Breast epithelium (tissue), 4 donors: ENCODE results near the gene TMEM8B. TPM values are rescaled to one million over a fixed set of nuclear protein-coding genes. Genes with fewer than 3 reads are reported as not detected.

Source experiments
- DNase-seq, 2 donors: peaks; one replicate each; pipeline ENCODE4 v3.0.0-alpha.2; 2019; ENCODE audit warnings: low spot score in 2 of 2
- H3K27ac ChIP-seq, 2 donors: fragments of 200-600 bp; sonication (generic) in 1 of 2; one replicate each; pipeline ENCODE4 v1.5.1; 2016 to 2019; ENCODE audit warnings: mild to moderate bottlenecking in 1 of 2
- H3K27me3 ChIP-seq, 2 donors: fragments of 200-600 bp; sonication (generic) in 1 of 2; one replicate each; pipeline versions ENCODE4 v1.5.1 to v1.6.0; 2017 to 2019; ENCODE audit warnings: control low read depth in 1 of 2, mild to moderate bottlenecking in 1 of 2
- H3K36me3 ChIP-seq: fragments of 200-600 bp; one replicate; pipeline ENCODE4 v1.5.1; 2019
- H3K4me1 ChIP-seq, 2 donors: fragments of 200-600 bp; sonication (generic); one replicate each; pipeline ENCODE4 v1.5.1; 2016 to 2019; ENCODE audit warnings: control low read depth in 1 of 2
- H3K4me3 ChIP-seq, 3 donors: fragments of 200-600 bp; sonication (generic); 1 replicate in 2 of 3; 2 replicates in 1 of 3; pipeline ENCODE4 v1.5.1; 2016 to 2019; ENCODE audit warnings: mild to moderate bottlenecking in 3 of 3, moderate library complexity in 2 of 3
- H3K9me3 ChIP-seq, 2 donors: fragments of 200-600 bp; sonication (generic) in 1 of 2; one replicate each; pipeline ENCODE4 v1.5.1; 2016 to 2019; ENCODE audit warnings: control low read depth in 1 of 2
- POLR2A ChIP-seq: fragments of 450-650 bp; IDR thresholded peaks from one replicate; pipeline ENCODE4 v1.6.1; 2016; ENCODE audit warnings: antibody characterized with exemption, mild to moderate bottlenecking, moderate library complexity
- POLR2AphosphoS5 ChIP-seq, 3 donors: sonication (generic); formaldehyde crosslinking; IDR thresholded peaks; one replicate each; pipeline ENCODE4 v1.6.1; 2017; ENCODE audit warnings: antibody characterized with exemption in 3 of 3
- intact Hi-C: fragments of 100-400 bp; cut with DNase I; formaldehyde crosslinking; loops from one replicate; pipeline ENCODE4 v1.15.1; 2023; ENCODE audit warnings: low total_unique reads
- total RNA-seq, 3 donors: library from RNA; depleted of rRNA; stranded (reverse); fragments of >200 nt; gene quantifications; one replicate each; pipeline ENCODE4 v1.1.0, GENCODE V29; 2016
- TF ChIP-seq, protein P1 (sequence below), 3 donors: fragments of 450-650 bp; IDR thresholded peaks; one replicate each; pipeline ENCODE4 v1.5.1; 2016 to 2017; ENCODE audit warnings: antibody characterized with exemption in 3 of 3, mild to moderate bottlenecking in 3 of 3, moderate library complexity in 3 of 3

Gene TMEM8B
- total RNA-seq, 3 donors from 2014 or later = 4.9 to 7.9 (median 6.7) TPM

DNA sequence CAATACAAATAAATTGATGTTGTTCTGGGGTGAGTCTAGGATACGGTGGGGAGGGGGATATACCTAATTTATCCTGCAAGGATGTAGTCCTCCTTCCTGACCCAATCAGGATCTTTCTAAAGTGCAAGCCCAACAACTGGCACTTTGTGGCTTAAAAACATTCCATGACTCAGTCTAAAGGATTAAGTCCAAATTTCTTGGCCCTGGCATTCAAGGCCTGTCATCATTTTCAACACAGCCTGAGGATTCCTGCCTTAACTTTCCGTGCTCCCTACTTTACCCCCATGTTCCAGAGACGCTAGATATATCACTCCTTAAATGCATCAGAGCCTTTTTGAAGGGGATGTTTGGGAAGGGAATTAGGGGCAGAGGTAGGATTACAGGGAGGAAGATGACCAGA, 1.5 kb upstream of the TMEM8B start:
- no peak for TF ChIP-seq POLR2A
- TF ChIP-seq, protein P1, sequence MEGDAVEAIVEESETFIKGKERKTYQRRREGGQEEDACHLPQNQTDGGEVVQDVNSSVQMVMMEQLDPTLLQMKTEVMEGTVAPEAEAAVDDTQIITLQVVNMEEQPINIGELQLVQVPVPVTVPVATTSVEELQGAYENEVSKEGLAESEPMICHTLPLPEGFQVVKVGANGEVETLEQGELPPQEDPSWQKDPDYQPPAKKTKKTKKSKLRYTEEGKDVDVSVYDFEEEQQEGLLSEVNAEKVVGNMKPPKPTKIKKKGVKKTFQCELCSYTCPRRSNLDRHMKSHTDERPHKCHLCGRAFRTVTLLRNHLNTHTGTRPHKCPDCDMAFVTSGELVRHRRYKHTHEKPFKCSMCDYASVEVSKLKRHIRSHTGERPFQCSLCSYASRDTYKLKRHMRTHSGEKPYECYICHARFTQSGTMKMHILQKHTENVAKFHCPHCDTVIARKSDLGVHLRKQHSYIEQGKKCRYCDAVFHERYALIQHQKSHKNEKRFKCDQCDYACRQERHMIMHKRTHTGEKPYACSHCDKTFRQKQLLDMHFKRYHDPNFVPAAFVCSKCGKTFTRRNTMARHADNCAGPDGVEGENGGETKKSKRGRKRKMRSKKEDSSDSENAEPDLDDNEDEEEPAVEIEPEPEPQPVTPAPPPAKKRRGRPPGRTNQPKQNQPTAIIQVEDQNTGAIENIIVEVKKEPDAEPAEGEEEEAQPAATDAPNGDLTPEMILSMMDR (IDR thresholded peaks at IDR 0.05) = no peak
- no peak for TF ChIP-seq POLR2AphosphoS5 (IDR thresholded peaks at IDR 0.05)
- Histone ChIP-seq H3K4me1 (peaks cover 0 to 10% of the 10 kb centered on the region in 2 donors), H3K27me3 (no peaks in the 10 kb centered on the region), H3K4me3 (no peak overlapping the region), H3K27ac (no peak overlapping the region), H3K36me3 (no peaks in the 10 kb centered on the region), H3K9me3 (no peaks in the 10 kb centered on the region)
- no peak for DNase-seq
- intact Hi-C loops = no loop called here

DNA sequence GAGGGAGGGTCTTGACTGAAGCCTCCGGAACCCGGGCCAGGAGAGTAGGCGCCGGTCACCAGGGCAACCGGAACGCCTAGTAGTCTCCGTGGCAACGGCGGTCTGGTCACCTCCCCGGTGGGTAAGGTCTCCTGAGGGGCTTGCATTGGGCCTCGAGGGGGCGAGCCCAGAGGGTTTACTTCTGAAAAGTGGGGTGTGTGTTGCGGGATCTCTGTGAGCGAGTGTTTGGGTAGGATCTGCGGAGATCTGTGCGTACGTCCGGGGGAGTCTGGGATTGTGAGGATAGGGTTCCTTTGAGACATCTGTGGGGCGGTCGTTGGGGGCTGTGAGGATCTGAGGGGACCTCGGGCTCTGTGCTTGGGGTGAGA, 328 bp upstream of the TMEM8B start, which contains the start of gene FAM221B:
Gene FAM221B (minus strand): TSS at position 17 of the 368 bp plus-strand sequence. CDS start 2,571 bp downstream, outside the sequence.
- H3K27ac ChIP-seq = peak within 1 kb of the TSS; percentile 93 to 99
- H3K36me3 ChIP-seq = no peaks in the 10 kb centered on the region
- DNase-seq = peak in 1 of 2 donors; percentile 59
- TF ChIP-seq POLR2A (no peak), POLR2AphosphoS5 (IDR thresholded peaks at IDR 0.05) (no peak)
- TF ChIP-seq, protein P1 (IDR thresholded peaks at IDR 0.05) = no peak
- H3K27me3 ChIP-seq = no peaks in the 10 kb centered on the region
- peaks cover 0 to 16% of the 10 kb centered on the region in 2 donors for H3K4me1 ChIP-seq
- no peaks in the 10 kb centered on the region for H3K9me3 ChIP-seq
- intact Hi-C loops = no loop called here
- H3K4me3 ChIP-seq = peak within 1 kb of the TSS; percentile 65 to 89 (median 77)

DNA sequence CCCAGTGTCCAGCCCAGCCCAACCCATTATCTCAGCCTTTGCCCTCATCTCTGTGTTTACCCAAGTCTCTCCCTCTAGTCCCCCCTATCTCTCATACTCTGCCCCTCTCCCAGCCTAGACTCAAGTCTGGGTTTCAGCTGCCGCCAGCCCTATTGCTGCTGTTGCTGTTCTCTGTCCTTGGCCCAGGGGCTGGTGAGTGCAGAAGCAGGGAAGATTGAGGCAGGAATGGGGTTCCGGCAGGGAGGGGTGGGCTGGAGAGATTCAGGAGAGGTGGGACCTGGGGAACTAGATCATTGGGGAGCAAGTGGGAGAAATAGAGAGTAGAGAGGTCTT, 702 bp downstream of the TMEM8B start:
- H3K27me3 ChIP-seq = no peaks in the 10 kb centered on the region
- peak overlapping the region; percentile 93 to 99 for H3K27ac ChIP-seq
- no peaks in the 10 kb centered on the region for H3K36me3 ChIP-seq
- H3K4me3 ChIP-seq = peak overlapping the region; percentile 65 to 89 (median 77)
- peaks cover 4 to 16% of the 10 kb centered on the region in 2 donors for H3K4me1 ChIP-seq
- intact Hi-C loops = loop anchor here (5.0 to 10.0 kb wide), 2 partner anchors 172 to 1905 kb away; partner anchors contain the start of genes CCDC107 and RMRP
- TF ChIP-seq POLR2A = no peak
- TF ChIP-seq POLR2AphosphoS5 (IDR thresholded peaks at IDR 0.05) = no peak
- no peak for DNase-seq
- H3K9me3 ChIP-seq = no peaks in the 10 kb centered on the region

DNA sequence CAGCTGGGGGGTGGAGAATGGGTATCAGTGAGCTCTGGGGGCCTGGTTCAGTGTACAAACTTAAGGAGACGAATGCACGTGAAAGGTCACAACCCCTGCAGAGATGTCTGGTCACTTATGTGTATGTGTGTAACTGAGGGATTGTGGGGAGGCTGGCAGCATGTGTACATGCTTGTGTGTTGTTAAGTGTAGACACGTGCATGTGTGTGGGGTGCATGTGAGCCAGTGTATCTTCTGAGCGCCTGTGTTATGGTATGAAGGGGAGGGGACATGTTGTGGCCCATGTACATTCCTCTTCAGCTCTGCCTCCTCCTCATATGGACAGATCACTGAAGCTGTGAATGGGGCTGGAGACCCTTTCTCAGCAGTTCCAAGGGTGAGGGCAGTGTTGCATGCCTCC, 2.0 kb downstream of the TMEM8B start:
- Histone ChIP-seq H3K4me1 (peaks cover 4 to 16% of the 10 kb centered on the region in 2 donors), H3K36me3 (no peaks in the 10 kb centered on the region), H3K4me3 (no peak overlapping the region), H3K9me3 (no peaks in the 10 kb centered on the region), H3K27me3 (no peaks in the 10 kb centered on the region), H3K27ac (peak overlapping the region; percentile 85 to 93)
- DNase-seq = no peak
- TF ChIP-seq POLR2AphosphoS5 (IDR thresholded peaks at IDR 0.05) = no peak
- TF ChIP-seq, protein P1 (IDR thresholded peaks at IDR 0.05) = no peak
- no peak for TF ChIP-seq POLR2A
- intact Hi-C loops = loop anchor here (5.0 to 10.0 kb wide), 2 partner anchors 174 to 1904 kb away; partner anchors contain the start of genes CCDC107 and RMRP

DNA sequence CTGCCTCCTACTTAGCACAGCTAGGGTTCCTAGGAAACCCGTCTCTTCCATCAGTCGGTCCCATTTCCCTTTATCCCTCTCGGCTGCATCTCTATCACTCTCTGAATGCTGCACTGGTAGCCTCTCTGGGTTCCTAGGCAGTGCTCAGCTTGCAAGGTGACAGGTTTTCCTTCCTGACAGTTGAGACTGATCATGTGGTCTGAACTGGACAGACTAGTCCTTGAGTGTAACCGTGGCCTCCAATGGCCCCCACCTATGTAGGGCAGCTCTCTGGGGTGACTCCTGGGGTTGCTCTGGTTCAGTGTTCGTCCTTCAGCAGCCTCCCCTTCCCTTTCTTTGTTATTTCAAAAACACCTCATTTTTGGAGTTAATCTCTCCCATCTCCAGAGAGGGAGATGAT, 3.8 kb downstream of the TMEM8B start:
- Histone ChIP-seq H3K27me3 (no peaks in the 10 kb centered on the region), H3K4me1 (peaks cover 4 to 16% of the 10 kb centered on the region in 2 donors), H3K27ac (peak overlapping the region; percentile 85 to 93), H3K36me3 (no peaks in the 10 kb centered on the region), H3K4me3 (no peak overlapping the region), H3K9me3 (no peaks in the 10 kb centered on the region)
- TF ChIP-seq, protein P1 (IDR thresholded peaks at IDR 0.05) = no peak
- peak in 1 of 3 donors; percentile 8 for TF ChIP-seq POLR2AphosphoS5 (IDR thresholded peaks at IDR 0.05)
- intact Hi-C loops = loop anchor here (5.0 to 10.0 kb wide), 2 partner anchors 176 to 1902 kb away; partner anchors contain the start of genes CCDC107 and RMRP
- DNase-seq = peak; percentile 62
